Central memory CD8-positive, alpha-beta T cell (primary cell): Measurements from ENCODE around the gene PIK3R1.

Experiments used
- ATAC-seq: fragments of 150-1000 bp; cut with Tn5 transposase; replicated peaks from 2 replicates; pipeline ENCODE4 v1.10.0; 2022; ENCODE audit warnings: mild to moderate bottlenecking, moderate FRiP score, moderate number of reproducible peaks; ENCODE audit not compliant: poor library complexity, severe bottlenecking; ENCODE audit errors: extremely low read depth
- DNase-seq, 2 donors: peaks; one replicate each; pipeline ENCODE4 v3.0.0; 2021; ENCODE audit warnings: low spot score in 2 of 2
- H3K27ac Mint-ChIP-seq: one replicate; pipeline ENCODE4 v1.8.0; 2022; ENCODE audit warnings: low read depth, mild to moderate bottlenecking, moderate library complexity, mixed read lengths
- H3K27me3 Mint-ChIP-seq: one replicate; pipeline ENCODE4 v1.8.0; 2022; ENCODE audit warnings: mixed read lengths
- H3K36me3 Mint-ChIP-seq: one replicate; pipeline ENCODE4 v1.8.0; 2022; ENCODE audit warnings: mild to moderate bottlenecking, moderate library complexity, mixed read lengths; ENCODE audit not compliant: insufficient read depth
- H3K4me1 Mint-ChIP-seq: one replicate; pipeline ENCODE4 v1.8.0; 2022; ENCODE audit warnings: mixed read lengths
- H3K4me3 Mint-ChIP-seq: one replicate; pipeline ENCODE4 v1.8.0; 2022; ENCODE audit warnings: mild to moderate bottlenecking, moderate library complexity, mixed read lengths
- H3K9me3 Mint-ChIP-seq: one replicate; pipeline ENCODE4 v1.8.0; 2022; ENCODE audit warnings: mixed read lengths

PIK3R1 gene

DNA sequence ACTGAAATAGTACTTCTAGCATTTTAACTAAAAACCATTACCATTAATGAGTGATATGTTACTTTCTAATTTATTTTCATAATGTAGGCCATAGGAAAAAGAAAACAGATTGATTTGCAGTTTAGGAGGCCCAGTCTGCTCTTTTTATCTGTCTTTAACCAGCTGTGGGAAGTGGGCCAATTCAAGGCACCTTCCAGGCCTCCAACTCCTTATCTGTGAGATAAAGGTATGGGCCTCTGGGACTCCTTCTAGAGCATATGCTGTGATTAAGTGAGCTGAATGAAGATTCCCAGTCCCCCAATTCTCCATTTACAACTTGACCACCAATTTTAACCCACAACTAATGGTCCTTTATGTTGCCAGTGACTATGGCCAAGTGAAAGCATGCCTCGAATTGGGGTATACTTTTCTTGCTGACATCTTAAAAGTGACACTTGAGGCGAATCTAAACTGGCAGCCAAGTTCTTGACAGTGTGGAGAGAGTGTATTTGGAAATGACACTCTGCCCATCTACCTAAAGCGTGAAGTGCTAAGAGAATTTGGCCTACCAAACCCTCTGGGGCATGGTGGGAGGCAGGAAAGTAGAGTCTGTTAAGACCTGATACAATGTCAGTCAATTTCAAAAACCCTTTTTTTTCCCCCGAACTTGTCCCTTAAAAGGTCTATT, 88.3 kb downstream of the PIK3R1 start:
- ATAC-seq = no peak
- H3K4me1 Mint-ChIP-seq = peaks cover 38% of the 10 kb centered on the region
- no peaks in the 10 kb centered on the region for H3K27me3 Mint-ChIP-seq
- H3K27ac Mint-ChIP-seq = peak overlapping the region; percentile 38
- peaks cover 24% of the 10 kb centered on the region for H3K36me3 Mint-ChIP-seq
- no peaks in the 10 kb centered on the region for H3K9me3 Mint-ChIP-seq
- DNase-seq = no peak
- no peak overlapping the region for H3K4me3 Mint-ChIP-seq

DNA sequence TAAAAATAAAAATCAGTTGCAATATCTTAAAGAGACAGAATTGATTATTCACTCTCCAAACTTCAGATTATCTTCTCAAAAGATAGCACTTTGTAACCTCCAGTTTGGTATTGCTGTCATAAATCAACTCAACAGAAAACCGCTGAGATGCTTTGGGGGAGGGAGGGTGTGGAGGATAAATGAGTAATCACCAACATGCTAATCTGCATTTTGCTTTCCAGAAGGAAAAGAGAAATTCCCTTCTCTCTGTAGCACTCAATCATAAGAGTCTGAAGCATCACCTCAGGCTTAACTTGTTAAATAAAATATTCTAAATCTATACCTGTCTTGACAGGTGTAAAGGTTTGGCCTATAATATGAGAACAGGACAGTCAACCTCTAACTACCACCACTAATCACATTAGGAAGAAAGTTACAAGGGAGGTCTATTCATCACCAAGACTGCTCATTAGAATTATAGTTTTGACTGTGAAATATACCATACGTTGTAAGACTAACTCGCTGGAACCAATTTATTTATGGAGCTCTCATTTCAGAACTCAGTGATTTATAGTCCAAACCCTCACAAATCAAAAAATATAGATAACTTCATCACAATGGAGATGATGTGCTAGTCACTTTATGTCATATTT, 89.0 kb downstream of the PIK3R1 start:
- H3K4me3 Mint-ChIP-seq = no peak overlapping the region
- peak overlapping the region; percentile 38 for H3K27ac Mint-ChIP-seq

DNA sequence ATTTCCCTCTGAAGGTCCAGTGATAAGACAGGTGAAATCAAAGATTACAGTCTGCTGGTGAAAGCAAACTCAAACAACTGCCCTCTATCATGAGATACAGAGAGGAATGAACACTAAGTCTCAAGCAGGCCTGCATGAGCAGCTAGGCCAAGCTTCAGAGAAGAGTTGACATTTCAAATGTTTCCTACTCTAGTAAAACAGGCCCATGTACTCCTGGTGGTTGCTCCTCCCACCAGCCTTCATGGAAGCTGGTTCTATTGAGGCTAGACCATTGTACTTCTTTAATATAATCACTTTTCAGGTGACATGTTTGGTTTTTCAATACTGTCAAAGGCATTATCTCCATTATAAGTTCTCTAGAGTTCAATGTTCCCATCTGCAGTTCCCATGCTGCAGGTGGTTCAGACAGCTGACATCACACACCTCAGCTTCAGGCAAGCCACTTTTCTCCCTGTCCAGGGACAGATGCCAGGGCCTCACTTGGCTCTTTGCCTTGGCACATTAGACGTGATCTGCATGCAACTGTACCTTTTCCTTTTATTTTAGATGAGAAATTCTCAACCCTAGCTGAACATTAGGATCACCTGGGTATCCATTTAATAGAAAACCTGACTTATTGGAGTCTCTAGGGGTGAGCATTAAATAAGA, 89.8 kb downstream of the PIK3R1 start:
- H3K27ac Mint-ChIP-seq = no peak overlapping the region
- no peak overlapping the region for H3K4me3 Mint-ChIP-seq
- no peaks in the 10 kb centered on the region for H3K9me3 Mint-ChIP-seq
- H3K4me1 Mint-ChIP-seq = peaks cover 26% of the 10 kb centered on the region
- DNase-seq (no peak), ATAC-seq (no peak)
- no peaks in the 10 kb centered on the region for H3K27me3 Mint-ChIP-seq
- peaks cover 12% of the 10 kb centered on the region for H3K36me3 Mint-ChIP-seq

More for the DNA sequence above, 89.0 kb downstream of the PIK3R1 start:
- Mint-ChIP-seq H3K27me3 (no peaks in the 10 kb centered on the region), H3K36me3 (peaks cover 17% of the 10 kb centered on the region), H3K4me1 (peaks cover 31% of the 10 kb centered on the region), H3K9me3 (no peaks in the 10 kb centered on the region)
- no peak for DNase-seq
- no peak for ATAC-seq

DNA sequence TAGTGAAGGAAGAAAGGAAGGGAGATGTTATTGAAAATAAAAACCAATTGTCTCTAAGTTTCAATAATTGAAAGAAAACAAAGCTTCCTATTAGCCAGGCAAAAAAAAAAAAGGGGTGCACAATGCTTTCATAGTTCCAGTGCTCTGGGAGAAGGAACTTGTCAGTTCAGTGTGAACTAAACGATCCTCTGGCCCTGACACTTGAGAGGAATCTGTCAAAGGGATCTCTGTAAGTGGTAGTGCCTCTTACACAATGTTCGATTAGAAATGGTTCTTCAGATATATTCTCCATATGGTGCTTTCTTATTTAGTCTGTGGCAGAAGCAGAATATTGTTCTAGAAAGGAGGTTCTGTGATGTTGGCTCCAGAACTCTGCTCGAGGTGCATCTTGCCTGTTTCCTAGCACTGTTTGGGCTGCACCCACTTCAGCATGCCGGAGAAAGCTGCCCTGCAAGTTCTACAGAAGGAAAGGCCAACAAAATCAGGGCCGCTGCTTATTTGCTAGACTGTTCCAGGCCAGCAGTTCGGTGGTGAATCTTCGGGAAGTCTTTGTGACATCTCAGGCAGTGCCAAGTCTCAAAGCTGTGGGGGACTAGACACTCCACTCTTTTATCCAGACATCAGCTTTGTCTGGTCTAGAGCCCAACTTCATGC, 90.9 kb downstream of the PIK3R1 start:
- Mint-ChIP-seq H3K27ac (no peak overlapping the region), H3K4me3 (no peak overlapping the region), H3K36me3 (peaks cover 5% of the 10 kb centered on the region), H3K9me3 (no peaks in the 10 kb centered on the region), H3K4me1 (peaks cover 20% of the 10 kb centered on the region), H3K27me3 (no peaks in the 10 kb centered on the region)
- DNase-seq (no peak), ATAC-seq (no peak)

DNA sequence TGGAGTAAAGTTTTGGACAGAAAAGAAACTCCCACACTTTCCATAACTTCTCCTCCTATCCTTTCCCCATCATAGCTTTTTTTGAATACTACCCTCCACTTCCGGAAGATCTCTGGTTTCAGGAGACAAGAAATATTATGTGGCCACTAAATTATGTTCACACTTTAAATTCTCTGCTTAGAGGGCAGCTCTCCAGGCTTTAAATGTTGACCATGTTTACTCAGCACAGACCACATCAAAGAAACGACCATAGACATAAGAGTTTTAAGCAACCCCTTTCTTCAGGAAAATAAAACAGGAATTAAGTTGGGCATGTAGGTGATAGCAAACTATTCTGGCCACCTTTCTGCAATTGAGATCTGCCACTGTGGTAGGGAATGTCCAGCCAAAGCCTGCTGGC, 97.8 kb downstream of the PIK3R1 start:
- Mint-ChIP-seq H3K27me3 (no peaks in the 10 kb centered on the region), H3K4me3 (no peak overlapping the region), H3K9me3 (no peaks in the 10 kb centered on the region), H3K27ac (no peak overlapping the region), H3K36me3 (no peaks in the 10 kb centered on the region), H3K4me1 (peaks cover 9% of the 10 kb centered on the region)
- ATAC-seq (no peak), DNase-seq (no peak)

DNA sequence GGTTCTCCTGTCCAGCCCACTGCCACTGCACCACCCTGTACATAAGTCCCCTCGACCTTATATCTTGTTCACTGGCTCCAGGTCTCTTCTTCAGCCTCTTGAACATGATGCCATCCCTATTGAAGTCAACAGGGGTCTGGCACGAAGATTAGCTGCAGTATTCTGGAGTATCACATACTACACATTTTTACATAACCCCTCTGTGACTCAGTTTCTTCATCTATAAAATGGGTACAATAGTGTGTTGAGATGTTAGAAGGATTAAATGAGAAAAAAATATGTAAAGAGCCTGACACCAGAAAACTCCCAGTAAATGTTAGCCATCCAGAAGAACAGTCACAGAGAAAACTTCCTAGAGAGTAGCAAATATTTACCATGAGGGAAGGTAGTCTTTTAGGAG, 98.9 kb downstream of the PIK3R1 start:
- Mint-ChIP-seq H3K27me3 (no peaks in the 10 kb centered on the region), H3K27ac (no peak overlapping the region), H3K36me3 (no peaks in the 10 kb centered on the region), H3K4me1 (peaks cover 9% of the 10 kb centered on the region), H3K4me3 (no peak overlapping the region), H3K9me3 (no peaks in the 10 kb centered on the region)
- ATAC-seq = no peak
- DNase-seq = no peak

DNA sequence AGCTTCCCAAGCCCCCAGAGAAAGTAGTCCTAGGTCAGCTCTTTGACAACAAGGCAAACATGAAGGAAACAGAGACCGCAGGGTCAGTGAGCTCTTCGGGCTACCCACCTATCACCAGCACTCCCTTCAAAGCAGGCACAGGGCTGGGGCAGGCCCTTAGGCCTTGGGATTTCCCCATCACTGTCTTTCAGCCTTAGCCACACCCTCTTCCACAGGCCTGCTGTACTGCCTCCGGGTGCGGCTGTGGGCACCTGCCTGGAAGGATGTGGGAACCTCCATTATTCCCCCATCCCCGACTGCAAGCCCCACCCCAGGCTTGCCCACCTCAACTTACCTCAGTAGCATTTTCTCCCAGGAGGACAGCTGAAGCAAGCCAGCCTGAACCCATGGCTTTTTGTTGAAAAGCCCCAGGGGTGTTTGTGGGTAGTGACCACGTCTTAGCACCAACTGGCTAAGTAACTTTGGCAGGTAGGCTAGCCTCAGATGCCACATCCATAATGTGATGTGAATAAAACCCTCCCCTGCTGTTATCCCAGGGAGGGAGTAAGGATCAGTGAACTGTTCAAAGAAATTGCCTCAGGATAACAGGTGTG, 100.2 kb downstream of the PIK3R1 start:
- H3K4me1 Mint-ChIP-seq = peaks cover 9% of the 10 kb centered on the region
- DNase-seq (peak in 1 of 2 donors; percentile 16), ATAC-seq (peak; percentile 77)
- no peaks in the 10 kb centered on the region for H3K27me3 Mint-ChIP-seq
- no peaks in the 10 kb centered on the region for H3K36me3 Mint-ChIP-seq
- H3K4me3 Mint-ChIP-seq = no peak overlapping the region
- H3K9me3 Mint-ChIP-seq = no peaks in the 10 kb centered on the region
- no peak overlapping the region for H3K27ac Mint-ChIP-seq

DNA sequence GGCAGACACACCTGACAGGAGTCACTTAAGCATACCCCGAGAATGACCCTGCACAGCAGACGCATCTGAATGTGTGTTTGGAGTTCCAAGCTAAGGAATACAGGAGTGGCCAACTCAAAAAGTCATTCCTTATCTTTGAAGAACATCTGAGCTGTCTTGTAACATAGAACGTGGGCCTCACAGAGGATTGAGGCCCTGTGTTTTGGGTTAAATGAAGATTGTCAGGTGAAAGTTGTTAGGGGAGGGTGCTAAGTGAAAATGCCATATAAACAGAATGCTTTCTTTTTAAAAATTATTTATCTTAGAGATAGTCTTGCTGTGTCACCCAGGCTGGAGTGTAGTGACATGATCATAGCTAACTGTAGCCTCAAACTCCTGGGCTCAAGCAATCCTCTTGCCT, 100.9 kb downstream of the PIK3R1 start:
- Mint-ChIP-seq H3K27me3 (no peaks in the 10 kb centered on the region), H3K4me1 (peaks cover 9% of the 10 kb centered on the region), H3K4me3 (no peak overlapping the region), H3K9me3 (no peaks in the 10 kb centered on the region), H3K27ac (no peak overlapping the region), H3K36me3 (no peaks in the 10 kb centered on the region)
- DNase-seq (no peak), ATAC-seq (no peak)

DNA sequence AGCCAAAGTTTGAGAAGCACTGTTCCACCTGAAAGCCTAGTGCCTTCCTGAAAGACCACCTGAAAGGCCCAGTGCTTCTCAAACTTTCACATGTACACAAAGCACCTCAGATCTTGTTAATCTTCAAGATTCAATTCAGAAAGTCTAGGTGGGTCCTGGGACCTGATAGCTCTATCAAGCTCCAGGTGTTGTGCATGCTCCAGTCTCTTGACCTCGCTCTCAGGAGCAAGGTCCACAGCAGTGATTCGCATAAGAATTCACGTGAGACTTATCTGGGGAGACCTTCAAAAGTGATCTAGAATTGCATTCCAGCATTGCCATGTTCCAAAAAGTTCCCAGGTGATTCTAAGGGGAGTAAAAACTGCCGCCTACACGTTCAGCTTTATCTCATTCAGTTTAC, 102.1 kb downstream of the PIK3R1 start:
- no peak overlapping the region for H3K4me3 Mint-ChIP-seq
- H3K9me3 Mint-ChIP-seq = no peaks in the 10 kb centered on the region
- no peak overlapping the region for H3K27ac Mint-ChIP-seq
- H3K36me3 Mint-ChIP-seq = no peaks in the 10 kb centered on the region
- H3K27me3 Mint-ChIP-seq = no peaks in the 10 kb centered on the region
- no peak for ATAC-seq
- peaks cover 9% of the 10 kb centered on the region for H3K4me1 Mint-ChIP-seq
- DNase-seq = no peak

DNA sequence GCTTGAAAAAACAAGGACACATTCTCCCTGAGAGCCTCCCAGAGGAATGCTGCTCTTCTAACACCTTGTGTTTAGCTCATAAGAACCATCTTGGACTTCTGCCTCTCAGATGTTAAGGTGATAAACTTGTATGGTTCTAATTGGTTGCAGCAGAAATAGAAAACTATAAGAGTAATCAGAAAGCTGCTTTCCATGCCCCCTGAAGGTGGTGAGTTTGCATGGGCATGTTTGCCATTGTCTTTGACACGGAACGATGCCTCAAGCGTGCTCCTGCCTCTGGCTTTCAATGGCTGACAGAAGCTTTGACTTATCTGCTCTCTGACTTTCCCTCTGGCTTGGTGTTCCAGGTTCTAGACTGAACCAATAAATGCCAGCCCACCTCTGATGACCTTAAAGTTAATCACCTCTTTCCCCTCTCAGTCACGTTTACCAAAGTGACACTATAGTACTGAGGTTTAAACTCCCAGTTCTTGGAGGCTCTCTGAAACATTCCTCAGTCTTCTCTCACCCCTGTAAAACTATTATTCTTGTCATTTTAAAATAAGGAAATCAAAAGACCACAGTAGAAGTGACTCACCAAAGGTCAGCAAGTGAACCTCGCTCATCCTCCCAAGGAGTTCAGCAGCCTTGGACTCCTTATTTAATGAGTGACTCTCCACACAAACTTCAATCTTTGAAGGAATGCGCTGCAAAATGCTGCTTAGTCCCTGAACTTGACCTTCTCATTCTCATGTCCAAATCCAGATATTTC, 103.6 kb downstream of the PIK3R1 start:
- Mint-ChIP-seq H3K36me3 (no peaks in the 10 kb centered on the region), H3K4me1 (peaks cover 9% of the 10 kb centered on the region), H3K9me3 (no peaks in the 10 kb centered on the region), H3K27ac (no peak overlapping the region), H3K4me3 (no peak overlapping the region), H3K27me3 (no peaks in the 10 kb centered on the region)
- DNase-seq = no peak
- ATAC-seq = no peak

DNA sequence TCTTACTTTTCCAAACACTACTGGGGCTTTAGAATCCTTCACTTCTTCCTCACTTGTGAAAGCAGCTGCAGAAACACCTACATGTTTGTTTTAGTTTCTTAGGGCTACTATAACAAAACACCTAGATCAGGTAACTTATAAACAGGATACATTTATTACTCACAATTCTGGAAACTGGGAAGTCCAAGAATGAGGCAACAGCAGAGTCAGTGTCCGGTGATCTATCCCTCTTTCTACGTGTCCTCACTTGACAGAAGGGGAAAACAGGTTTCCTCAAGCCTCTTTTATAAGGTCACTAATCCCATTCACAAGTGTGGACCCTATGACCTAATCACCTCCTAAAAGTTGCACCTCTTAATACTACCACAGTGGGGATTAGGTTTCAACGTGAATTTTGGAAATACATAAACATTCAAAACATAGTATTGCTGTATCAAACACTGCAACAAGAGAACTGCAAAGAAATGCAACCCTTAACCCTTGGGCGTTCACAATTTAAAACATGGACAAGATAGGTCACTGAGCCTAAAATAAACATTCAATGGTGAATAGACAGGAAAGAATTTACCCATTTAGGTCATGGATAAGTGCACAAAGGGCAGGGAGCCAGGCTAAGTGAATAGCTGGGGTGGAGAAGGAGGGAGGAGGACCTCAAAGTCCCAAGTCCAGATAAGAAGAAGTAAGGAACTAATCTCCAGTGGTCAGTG, 104.3 kb downstream of the PIK3R1 start:
- Mint-ChIP-seq H3K36me3 (no peaks in the 10 kb centered on the region), H3K9me3 (no peaks in the 10 kb centered on the region), H3K27ac (no peak overlapping the region), H3K27me3 (peaks cover 7% of the 10 kb centered on the region), H3K4me3 (no peak overlapping the region), H3K4me1 (peaks cover 11% of the 10 kb centered on the region)
- DNase-seq = no peak
- ATAC-seq = no peak
